ENCODE data around the gene KRTAP16-1. TPM values are rescaled to one million over a fixed set of nuclear protein-coding genes. Genes with fewer than 3 reads are reported as not detected.

Gene KRTAP16-1
- total RNA-seq, 1 donor from 2014 or later = not detected

GRCh38 chr17:41301916-41302901, 6.9 kb downstream of the KRTAP16-1 start, which contains the start of gene KRTAP29-1:
Gene KRTAP29-1 (minus strand): TSS chr17:41302851. CDS start chr17:41302851, 0 bp downstream.
- Histone ChIP-seq H3K27me3 (no peaks in the 10 kb centered on the region), H3K9me3 (peaks cover 0 to 4% of the 10 kb centered on the region in 2 donors), H3K4me1 (no peaks in the 10 kb centered on the region), H3K36me3 (no peaks in the 10 kb centered on the region), H3K27ac (no peak within 1 kb of the TSS), H3K4me3 (no peak within 1 kb of the TSS)
- TF ChIP-seq CTCF (IDR thresholded peaks at IDR 0.05) = no peak
- DNase-seq (ENCODE audit: low spot score in 2 of 2) = no peak
- intact Hi-C loops (cut with DNase I) = no loop called here

- no peaks in the 10 kb centered on the region for H3K27me3 ChIP-seq
Observed at GRCh38 chr17:41301204-41301790, 7.8 kb downstream of the KRTAP16-1 start.

GRCh38 chr17:41298458-41299135, 10.5 kb downstream of the KRTAP16-1 start:
- H3K27ac ChIP-seq = no peak overlapping the region
- H3K4me3 ChIP-seq = no peak overlapping the region
- no peaks in the 10 kb centered on the region for H3K36me3 ChIP-seq
- H3K4me1 ChIP-seq = no peaks in the 10 kb centered on the region
- H3K27me3 ChIP-seq = no peaks in the 10 kb centered on the region
- peaks cover 0 to 4% of the 10 kb centered on the region in 2 donors for H3K9me3 ChIP-seq
- intact Hi-C loops (cut with DNase I) = no loop called here
- DNase-seq (ENCODE audit: low spot score in 2 of 2) = no peak
- no peak for TF ChIP-seq CTCF (IDR thresholded peaks at IDR 0.05)

More at GRCh38 chr17:41301204-41301790, 7.8 kb downstream of the KRTAP16-1 start:
- peaks cover 0 to 4% of the 10 kb centered on the region in 2 donors for H3K9me3 ChIP-seq
- H3K4me3 ChIP-seq = no peak overlapping the region
- H3K4me1 ChIP-seq = no peaks in the 10 kb centered on the region
- intact Hi-C loops (cut with DNase I) = no loop called here
- no peak for DNase-seq (ENCODE audit: low spot score in 2 of 2)
- no peak for TF ChIP-seq CTCF (IDR thresholded peaks at IDR 0.05)
- H3K27ac ChIP-seq = no peak overlapping the region
- H3K36me3 ChIP-seq = no peaks in the 10 kb centered on the region

GRCh38 chr17:41296846-41297245, 12.3 kb downstream of the KRTAP16-1 start:
- Histone ChIP-seq H3K27ac (no peak overlapping the region), H3K4me3 (no peak overlapping the region), H3K36me3 (no peaks in the 10 kb centered on the region), H3K9me3 (peaks cover 0 to 4% of the 10 kb centered on the region in 2 donors), H3K4me1 (no peaks in the 10 kb centered on the region), H3K27me3 (no peaks in the 10 kb centered on the region)
- intact Hi-C loops (cut with DNase I) = no loop called here
- no peak for DNase-seq (ENCODE audit: low spot score in 2 of 2)
- no peak for TF ChIP-seq CTCF (IDR thresholded peaks at IDR 0.05)

DNA sequence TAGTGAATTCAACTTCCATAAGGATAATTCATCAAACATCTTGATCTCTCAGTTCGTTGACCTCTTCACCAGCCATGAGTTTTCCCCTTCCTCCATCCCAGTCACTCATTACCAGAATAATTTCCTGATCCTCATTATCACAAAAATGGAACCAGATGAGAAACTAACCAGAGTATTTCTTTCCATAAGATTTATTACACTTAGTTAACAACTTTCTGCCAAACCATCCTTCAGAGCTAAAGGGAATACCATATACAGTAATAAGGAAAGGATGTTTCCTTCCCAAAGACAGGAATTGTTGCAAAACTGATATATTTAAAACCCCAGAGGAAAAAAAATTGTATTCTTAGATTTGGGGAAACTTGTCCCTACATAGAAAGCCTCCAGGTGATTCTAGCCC, 15.1 kb downstream of the KRTAP16-1 start:
- TF ChIP-seq CTCF (IDR thresholded peaks at IDR 0.05) = no peak
- intact Hi-C loops (cut with DNase I) = no loop called here
- no peak for DNase-seq (ENCODE audit: low spot score in 2 of 2)
- Histone ChIP-seq H3K27me3 (no peaks in the 10 kb centered on the region), H3K36me3 (no peaks in the 10 kb centered on the region), H3K4me3 (no peak overlapping the region), H3K27ac (no peak overlapping the region), H3K9me3 (no peaks in the 10 kb centered on the region), H3K4me1 (no peaks in the 10 kb centered on the region)

All from ascending aorta (tissue), 2 donors.